Ovary (tissue), 3 donors: Measurements from ENCODE around the gene PSME1.

Experiments used
- CTCF ChIP-seq, 3 donors: fragments of 450-650 bp in 2 of 3; fragments of 200-600 bp in 1 of 3; IDR thresholded peaks; one replicate each; pipeline versions ENCODE4 v1.5.1 to v1.8.0; 2016 to 2022; ENCODE audit warnings: antibody characterized with exemption in 3 of 3, mild to moderate bottlenecking in 1 of 3
- POLR2A ChIP-seq: fragments of 450-650 bp; IDR thresholded peaks from one replicate; pipeline ENCODE4 v1.6.1; 2017; ENCODE audit warnings: antibody characterized with exemption, mild to moderate bottlenecking, moderate library complexity
- donor health status: DM: no; HTN: no; CAD: no.

DNA sequence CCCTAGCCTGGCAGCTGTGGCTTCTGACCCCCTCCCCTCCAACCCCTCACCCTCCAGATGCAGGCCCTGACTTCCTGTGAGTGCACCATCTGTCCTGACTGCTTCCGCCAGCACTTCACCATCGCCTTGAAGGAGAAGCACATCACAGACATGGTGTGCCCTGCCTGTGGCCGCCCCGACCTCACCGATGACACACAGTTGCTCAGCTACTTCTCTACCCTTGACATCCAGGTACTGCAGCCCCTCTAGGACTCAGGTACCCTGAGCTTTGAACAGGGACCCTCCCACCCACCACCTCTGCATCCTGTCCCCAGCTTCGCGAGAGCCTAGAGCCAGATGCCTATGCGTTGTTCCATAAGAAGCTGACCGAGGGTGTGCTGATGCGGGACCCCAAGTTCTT lies 19.1 kb downstream of the PSME1 start:
- no peak for TF ChIP-seq CTCF (IDR thresholded peaks at IDR 0.05)
- no peak for TF ChIP-seq POLR2A
